Measurements from ENCODE around the gene MCF2L.
"Not testable (repeated sequence)": the region's sequence is repeated elsewhere in the genome, so short reads cannot be mapped to it uniquely, and the experiment has no call there.

Gene MCF2L

DNA sequence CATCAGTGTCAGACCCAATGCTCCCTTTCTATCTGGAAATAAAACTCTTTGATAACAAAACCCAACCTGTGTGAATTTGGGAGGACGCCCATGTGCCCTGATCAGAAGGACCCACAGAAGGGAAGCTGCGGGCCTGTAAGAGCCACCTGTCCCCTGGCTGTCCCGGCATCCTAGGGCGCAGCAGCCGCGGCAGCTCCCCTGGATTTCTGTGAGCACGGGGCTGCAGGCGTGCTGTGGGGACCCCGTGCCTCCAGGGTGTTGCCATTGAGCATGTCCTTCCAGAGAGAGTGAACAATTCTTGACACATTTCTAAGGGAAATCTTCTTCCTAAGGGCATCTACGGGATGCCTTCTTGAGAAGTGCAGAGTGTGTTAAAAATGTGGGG is 60.0 kb downstream of the MCF2L start:
- in situ Hi-C loops (cut with HindIII; ENCODE audit: low sequenced_read_pairs), result loop anchor here (10.0 kb wide), 1 partner anchor 56 kb away; no protein-coding TSS in a partner anchor

DNA sequence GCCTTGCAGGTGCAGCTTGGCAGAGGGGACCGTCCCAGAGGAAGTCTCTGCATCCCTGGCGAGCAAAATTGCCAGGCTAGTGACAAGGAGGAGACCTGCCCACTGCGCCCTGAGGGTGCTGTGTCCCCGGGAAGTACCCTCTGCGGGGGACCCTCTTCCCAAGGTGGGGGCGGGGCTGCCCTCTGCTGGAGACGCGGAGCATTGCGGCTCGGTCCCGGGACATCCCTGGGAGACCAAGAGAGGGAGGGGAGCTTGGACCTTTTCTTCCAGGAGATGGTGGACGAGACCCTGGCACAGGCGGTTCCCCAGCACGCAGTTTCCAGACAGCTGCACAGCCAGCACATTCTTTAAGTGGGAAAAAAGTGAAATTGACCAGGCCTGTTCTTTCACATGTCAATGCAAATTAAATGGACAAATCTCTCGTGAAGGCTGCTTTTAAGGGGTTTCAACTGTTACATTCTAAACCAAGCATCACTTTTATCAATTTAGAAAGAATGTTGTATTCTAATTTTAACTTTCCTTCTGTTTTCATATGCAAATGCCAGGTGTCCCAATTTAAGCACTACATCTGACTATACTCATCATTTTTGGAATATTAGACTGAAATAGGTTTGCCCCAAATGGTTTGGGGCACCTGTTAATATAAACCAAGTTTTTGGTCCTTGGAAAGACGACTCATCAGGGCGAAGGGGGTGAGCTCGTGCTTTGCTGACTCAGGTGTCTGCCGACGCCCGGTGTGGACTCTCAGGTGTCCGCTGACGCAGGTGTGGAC is 60.7 kb downstream of the MCF2L start:
- in situ Hi-C loops (cut with HindIII; ENCODE audit: low sequenced_read_pairs), result loop anchor here (10.0 kb wide), 1 partner anchor 55 kb away; no protein-coding TSS in a partner anchor

DNA sequence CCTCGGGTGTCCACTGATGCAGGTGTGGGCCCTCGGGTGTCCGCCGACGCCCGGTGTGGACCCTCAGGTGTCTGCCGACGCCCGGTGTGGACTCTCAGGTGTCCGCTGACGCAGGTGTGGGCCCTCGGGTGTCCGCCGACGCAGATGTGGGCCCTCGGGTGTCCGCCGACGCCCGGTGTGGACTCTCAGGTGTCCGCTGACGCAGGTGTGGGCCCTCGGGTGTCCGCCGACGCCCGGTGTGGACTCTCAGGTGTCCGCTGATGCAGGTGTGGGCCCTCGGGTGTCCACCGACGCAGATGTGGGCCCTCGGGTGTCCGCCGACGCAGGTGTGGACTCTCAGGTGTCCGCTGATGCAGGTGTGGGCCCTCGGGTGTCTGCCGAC is 61.2 kb downstream of the MCF2L start:
- in situ Hi-C loops (cut with HindIII; ENCODE audit: low sequenced_read_pairs), result not testable (repeated sequence)

DNA sequence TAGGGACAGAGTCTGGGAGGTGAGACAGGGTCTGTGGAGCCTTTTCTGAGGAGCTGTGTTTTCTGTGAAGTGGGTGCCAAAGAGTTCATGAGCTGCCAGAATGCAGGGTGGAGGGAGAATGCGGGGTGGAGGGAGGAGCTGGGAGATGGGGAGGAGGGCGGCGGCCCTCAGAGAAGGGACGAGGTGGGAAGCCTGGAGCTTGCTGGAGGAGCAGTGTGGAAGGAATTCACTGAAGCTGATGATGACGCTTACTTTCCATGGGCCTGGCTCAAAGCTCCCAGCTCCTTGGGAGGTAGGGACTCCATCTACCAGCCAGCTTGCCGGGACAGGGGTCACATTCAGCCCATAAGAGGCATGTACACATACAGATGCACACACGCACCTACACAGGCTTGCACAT is 62.5 kb downstream of the MCF2L start:
- in situ Hi-C loops (cut with HindIII; ENCODE audit: low sequenced_read_pairs), result no loop called here

DNA sequence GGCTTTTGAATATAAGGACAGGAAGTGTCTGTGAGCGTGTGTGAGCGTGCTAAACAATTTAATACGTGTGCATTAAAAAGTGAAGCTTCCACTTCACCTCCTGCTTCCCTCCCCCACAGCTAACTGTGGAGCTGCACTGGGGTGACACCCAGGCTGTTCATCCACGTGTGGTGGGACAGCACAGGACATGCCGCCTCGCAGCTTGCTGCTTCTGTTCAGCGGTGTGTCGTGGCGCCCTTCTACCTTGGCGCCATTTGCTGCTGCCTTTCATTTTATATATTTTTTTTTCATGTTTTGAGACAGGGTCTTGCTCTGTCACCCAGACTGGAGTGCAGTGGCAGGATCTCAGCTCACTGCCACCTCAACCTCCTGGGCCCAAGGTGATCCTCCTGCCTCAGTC is 63.3 kb downstream of the MCF2L start:
- in situ Hi-C loops (cut with HindIII; ENCODE audit: low sequenced_read_pairs), result no loop called here

DNA sequence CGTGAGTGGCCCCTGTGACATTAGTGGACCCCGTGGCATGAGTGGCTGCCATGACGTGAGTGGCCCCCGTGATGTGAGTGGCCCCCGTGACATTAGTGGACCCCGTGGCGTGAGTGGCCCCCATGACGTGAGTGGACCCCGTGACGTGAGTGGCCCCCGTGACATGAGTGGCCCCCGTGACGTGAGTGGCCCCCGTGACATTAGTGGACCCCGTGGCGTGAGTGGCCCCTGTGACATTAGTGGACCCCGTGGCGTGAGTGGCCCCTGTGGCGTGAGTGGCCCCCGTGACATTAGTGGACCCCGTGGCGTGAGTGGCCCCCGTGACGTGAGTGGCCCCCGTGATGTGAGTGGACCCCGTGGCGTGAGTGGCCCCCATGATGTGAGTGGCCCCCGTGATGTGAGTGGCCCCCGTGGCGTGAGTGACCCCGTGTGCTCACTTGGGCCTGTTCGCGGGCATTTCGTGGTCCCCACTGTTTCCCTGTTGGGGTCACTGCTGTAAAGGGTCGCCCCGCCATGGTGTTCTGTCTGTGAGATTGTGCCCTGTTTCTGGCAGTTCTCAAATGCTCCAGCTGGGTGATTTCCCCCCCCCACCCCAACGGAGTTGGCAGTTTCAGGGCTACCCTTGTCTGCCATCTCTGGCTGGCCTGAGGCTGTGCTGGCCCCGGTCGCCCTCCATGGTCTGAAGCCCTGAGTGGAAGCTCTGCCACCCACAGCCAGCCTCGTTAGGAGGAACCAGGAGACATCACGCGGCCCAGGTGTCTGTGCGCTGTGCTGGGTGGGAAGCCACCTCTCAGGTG is 64.2 kb downstream of the MCF2L start:
- in situ Hi-C loops (cut with HindIII; ENCODE audit: low sequenced_read_pairs), result no loop called here

DNA sequence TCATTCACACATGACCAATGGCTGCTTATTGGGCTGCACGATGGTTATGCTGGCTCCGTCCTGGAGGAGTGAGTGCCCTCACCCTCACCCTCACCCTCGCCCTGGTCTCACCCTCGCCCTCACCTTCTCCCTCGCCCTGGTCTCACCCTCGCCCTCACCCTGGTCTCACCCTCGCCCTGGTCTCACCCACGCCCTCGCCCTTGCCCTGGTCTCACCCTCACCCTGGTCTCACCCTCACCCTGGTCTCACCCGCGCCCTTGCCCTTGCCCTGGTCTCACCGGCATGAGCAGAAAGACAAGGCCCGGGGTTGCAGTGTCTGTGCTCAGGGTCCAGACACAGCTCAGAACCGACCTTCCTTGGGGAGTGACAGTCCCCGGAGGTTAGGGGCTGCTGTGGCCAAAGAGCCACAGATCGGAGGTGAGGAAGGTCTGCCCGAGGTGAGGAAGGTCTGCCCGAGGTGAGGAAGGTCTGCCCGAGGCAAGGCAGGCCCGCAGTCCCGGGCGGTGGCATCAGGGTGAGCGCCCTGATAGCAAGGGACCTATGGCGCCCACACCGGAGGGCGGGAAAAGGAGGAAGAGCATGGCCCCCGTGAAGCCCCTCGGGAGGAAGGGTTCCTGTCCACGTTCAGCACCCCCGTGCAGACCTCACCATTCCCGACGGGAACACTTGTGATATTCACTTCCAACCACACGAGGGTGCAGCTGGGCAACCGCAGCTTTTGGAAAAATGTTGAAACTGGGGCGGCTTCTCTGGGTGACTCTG is 65.6 kb downstream of the MCF2L start:
- in situ Hi-C loops (cut with HindIII; ENCODE audit: low sequenced_read_pairs), result no loop called here

DNA sequence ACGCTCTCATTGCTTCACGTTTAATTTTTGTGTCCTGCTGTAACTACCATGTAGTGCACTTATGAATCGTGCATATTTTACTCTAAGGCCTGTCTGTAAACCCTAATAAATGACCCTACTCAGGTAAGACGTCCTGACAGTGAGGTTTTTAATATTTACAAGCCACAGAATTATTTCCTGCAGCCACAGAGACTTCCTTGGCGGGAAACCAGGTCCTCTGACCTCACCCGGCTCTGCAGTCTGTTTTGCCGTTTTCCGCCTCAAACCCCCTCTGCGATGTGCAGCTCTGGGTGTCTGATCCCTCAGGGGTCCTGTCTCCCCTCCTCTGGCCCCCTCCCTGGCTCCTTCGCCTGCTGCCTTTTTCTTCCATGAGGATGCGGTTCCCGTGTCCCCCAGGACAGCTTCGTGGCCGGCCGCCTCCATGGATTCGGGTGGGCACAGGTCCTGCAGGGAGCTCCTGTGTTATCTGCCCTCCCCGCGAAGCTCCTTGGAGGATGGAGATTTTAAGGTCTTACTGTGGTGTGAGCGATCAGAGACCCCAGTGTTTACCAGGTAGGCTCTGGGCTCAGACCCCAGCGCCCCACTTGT is 66.3 kb downstream of the MCF2L start:
- in situ Hi-C loops (cut with HindIII; ENCODE audit: low sequenced_read_pairs), result no loop called here

DNA sequence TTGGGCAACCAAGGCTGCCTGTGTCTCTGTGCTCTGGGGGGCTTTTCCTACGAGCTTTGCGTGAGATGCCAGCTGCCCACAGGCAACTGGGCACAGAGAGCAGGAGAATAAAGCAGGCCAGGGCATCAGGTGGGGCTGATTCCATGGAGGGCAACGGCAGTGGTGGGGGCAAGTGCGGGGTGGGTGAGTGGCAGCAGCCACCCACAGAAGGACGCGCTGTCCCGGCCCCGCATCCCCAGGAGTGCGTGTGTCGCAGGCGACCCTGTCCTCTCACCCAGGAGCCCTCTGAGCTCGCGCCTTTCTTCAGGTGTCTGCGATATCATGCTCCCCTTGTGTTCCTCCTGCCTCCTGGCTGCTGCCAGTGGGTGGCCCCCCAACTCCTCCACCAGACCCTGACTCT is 67.4 kb downstream of the MCF2L start:
- in situ Hi-C loops (cut with HindIII; ENCODE audit: low sequenced_read_pairs), result no loop called here

DNA sequence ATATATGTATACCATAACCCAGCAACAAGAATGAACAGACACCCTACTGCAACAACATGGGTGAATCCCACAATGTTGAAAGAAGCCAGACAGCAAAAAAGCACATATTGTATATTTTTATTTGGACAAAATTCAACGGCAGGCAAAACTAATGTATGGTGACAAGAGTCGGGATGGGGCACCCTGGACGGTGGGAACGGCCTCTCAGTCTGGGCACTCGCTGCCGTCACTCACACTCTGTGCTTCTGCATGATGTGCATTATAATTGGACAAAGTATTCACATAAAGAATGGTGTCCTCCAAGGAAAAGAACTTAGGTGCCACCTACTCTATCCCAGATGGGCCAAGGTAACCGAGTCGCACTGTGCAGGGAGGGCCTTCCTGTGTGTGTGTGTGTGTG is 71.0 kb downstream of the MCF2L start:
- in situ Hi-C loops (cut with HindIII; ENCODE audit: low sequenced_read_pairs), result no loop called here

DNA sequence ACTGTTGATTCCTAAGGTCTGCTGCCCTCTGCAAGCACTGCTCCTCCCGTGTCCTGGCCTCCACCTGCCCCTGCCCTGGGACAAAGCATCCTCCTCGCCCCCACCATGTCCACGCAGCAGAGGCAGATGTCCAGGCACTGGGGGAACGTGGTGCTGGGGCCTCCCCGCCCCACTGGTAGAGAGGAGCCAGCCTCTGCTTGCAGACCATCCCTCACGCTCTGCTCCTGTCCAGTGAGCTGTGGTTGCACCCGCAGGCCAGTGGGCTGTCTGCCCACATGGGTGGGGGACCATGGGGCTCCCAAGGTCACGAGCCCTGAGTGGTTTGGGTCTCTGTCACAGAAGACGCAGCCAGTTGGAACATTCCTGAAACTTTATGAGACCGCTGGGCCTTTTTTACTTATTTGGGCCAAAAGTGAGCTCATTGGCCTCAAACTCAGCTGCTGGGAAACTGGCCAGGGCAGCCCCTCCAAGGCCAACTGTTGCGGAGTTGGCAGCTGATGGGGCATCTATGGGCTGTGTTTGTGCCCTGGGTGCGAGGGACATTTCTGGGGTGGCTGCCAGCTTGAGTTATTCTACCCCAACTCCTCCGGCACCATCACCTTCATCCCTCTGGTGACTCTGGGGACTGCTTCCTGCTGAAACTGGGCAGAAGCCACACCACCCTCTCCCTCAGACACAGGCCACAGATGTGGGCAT is 71.7 kb downstream of the MCF2L start:
- in situ Hi-C loops (cut with HindIII; ENCODE audit: low sequenced_read_pairs), result no loop called here

DNA sequence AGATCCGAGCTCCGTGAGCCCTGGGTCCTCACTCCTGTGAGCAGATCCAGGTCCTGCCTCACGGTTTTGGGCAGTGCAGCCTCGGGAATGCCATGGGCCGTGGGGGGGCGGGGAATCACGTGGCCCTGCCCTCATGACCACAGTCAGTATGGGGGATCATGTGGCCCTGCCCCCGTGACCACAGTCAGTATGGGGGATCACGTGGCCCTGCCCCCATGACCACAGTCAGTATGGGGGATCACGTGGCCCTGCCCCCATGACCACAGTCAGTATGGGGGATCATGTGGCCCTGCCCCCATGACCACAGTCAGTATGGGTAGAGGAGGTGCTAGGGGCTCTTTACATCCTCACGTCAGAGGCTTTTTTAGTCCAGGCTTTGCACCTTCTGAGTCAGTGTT is 72.3 kb downstream of the MCF2L start:
- in situ Hi-C loops (cut with HindIII; ENCODE audit: low sequenced_read_pairs), result no loop called here

DNA sequence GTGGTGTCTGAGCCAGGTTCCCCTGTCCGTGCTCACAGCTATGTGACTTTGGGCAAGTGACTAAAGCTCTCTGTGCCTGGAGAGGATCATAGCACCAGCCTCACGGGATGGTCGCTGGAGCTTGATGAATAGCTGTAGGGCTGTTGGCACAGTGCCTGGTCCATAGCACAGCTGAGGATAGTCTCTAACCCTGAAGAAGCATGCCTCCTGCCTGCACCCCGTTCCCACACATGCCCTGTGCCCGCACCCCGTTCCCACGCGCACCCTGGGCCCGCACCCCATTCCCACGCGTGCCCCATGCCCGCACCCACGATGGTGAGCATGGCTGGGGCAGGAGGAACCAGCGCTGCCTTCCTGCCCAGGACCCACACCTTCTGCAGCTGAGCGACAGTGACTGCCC is 72.9 kb downstream of the MCF2L start:
- in situ Hi-C loops (cut with HindIII; ENCODE audit: low sequenced_read_pairs), result no loop called here

DNA sequence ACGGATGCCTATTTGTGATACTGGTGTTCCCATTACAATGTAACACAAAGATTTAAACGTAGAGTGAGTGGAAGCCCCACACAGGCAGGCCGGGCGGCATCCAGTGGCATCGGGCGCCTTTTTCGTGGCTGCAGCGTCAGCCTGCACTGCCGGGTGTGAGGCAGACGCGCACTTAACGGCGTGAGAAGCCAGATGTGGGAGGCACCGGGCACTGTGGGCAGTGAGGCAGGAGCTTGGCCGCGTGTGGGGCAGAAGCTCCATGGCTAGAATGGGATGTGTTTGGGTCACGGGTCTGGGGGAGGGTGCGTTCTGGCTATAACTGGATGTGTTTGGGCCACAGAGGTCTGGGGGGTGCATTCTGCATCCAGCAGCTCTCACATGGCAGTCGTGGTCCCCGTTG is 73.4 kb downstream of the MCF2L start:
- in situ Hi-C loops (cut with HindIII; ENCODE audit: low sequenced_read_pairs), result no loop called here

DNA sequence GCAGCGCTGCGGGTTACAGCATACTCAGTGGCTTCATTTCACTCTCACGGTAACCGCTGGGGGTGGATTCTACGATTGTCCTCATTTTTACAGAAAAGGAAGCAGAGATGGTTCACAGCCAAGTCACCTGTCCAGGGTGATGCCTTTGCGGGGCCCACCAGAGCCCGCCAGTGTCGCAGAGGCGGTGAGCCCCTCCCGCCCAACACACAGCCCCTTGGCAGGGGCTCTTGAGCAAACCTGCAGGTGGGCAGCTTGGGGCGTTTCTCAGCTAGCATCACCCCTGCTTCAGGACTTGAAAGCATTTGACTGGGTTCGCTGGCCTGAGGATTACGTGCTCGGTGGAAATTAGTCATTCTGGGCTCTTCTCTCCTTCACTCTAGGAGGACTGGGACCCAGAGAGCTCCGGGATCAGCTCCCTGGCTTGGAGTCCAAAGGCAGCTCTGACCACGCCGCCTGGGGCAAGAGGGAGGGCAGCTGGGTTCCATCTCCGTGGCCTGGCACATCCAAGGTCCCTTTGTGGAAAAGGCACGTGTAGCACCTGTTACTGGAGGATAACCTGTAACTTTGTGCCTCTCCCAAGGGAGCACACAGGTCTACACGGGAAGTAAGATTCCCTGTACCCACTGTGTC is 74.1 kb downstream of the MCF2L start:
- in situ Hi-C loops (cut with HindIII; ENCODE audit: low sequenced_read_pairs), result no loop called here

DNA sequence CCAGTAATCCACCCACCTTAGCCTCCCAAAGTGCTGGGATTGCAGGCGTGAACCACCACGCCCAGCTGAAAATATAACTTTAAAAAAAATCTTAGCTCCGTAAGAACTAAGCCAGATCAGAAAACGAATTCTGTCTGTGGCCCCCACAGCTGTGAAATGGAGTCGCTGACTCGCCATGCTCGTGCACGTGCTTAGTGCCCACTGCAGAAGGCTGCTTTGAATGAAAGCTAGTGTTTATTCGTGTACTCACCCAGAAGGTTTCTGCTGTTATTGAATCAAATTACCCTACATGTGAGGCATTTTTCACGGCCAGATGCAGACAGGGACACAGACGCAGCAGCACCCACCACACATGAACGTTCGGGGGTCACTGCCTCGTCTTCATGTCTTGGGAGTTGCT is 74.9 kb downstream of the MCF2L start:
- in situ Hi-C loops (cut with HindIII; ENCODE audit: low sequenced_read_pairs), result no loop called here

DNA sequence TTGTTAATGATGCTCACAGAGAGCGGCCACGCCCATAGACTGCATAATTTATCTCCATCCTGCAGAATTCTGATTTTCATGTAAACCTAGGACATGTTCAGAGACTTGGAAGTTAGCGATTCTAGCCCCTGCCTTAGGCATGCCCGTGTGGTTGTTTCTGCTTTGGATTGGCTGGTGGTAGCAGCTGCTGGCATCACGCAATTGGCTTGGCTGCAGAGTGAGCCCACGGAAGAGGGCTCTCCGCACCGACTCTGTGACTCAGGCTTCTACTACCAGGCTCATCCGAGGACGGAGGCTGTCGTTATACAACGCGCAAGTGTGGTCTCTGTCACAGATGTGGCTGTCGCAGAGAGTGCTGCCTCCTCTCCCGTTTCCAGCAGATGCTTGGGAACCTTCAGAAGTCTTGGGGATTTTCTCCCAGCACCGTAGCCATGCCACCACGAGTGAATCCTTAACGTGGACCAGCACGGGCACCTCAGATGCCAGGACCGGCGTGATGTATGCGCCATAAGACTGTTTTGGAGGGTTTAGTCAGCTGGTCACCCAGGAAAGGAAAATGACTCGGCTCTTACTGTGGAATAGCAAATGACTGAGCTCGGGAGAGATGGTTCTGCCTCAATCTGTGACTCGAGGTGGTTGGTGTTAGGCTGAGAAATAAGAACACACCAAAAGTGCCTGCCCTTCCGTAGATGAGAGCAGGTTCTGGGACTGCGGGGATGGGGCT is 75.5 kb downstream of the MCF2L start:
- in situ Hi-C loops (cut with HindIII; ENCODE audit: low sequenced_read_pairs), result no loop called here

DNA sequence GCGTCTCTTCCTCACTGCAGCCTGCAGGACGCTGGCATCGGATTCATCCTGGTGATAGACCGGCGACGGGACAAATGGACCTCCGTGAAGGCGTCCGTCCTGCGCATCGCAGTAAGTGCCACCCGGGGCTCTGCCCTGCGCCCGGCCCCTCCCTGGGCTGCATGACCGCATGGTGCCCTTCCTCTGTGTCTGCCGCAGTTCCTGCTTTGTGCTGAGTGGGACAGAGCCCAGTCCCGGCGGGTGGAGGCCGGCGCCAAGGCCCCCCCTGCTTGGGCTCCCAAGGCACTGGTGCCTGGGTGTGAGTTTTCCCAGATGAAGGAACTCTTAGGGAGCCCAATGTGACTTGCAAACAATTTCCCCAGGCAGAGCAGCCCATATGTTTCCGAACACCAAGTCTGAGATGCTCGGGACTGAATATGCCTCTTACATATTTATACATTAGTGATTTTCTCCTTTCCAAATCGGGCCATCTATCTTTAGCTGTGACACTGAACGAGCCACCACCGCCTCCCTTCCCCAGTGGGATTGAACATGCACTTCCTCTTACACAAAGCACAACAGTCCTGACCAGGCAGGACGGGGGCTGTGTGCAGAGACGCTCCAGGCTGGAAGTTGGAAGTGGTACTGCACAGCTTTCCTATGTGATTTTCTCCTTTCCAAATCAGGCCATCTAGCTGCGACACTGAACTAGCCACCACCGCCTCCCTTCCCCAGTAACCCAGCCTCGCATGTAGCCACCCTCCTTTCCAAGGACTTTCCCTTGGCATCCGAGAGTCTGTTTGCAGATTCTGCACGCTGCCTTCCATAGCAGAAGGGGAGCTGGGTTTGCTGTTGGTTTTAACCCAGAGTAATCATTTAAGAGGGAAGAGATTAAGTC is 76.5 kb downstream of the MCF2L start:
- in situ Hi-C loops (cut with HindIII; ENCODE audit: low sequenced_read_pairs), result no loop called here

All from endothelial cell of hepatic sinusoid (primary cell).